Lower leg skin (tissue), 4 donors: ENCODE results near the gene WWOX. TPM values are rescaled to one million over a fixed set of nuclear protein-coding genes. Genes with fewer than 3 reads are reported as not detected.

ENCODE experiments used
- DNase-seq, 2 donors: peaks; one replicate each; pipeline ENCODE4 v3.0.0-alpha.2; 2019; ENCODE audit warnings: low spot score in 2 of 2
- H3K4me3 ChIP-seq: fragments of 200-600 bp; sonication (generic); 2 replicates; pipeline ENCODE4 v1.5.1; 2017; ENCODE audit warnings: mild to moderate bottlenecking, low read depth; ENCODE audit not compliant: poor library complexity, severe bottlenecking
- POLR2A ChIP-seq, 2 donors: fragments of 450-650 bp; IDR thresholded peaks; one replicate each; pipeline ENCODE4 v1.6.1; 2016 to 2017; ENCODE audit warnings: antibody characterized with exemption in 2 of 2, mild to moderate bottlenecking in 1 of 2, moderate library complexity in 1 of 2
- WGBS, 2 donors: methylation state at CpG; one replicate each; pipeline ENCODE4 v1.1.5; 2018; 5-methylcytosine and 5-hydroxymethylcytosine counted together
- intact Hi-C: fragments of 100-400 bp; cut with DNase I; formaldehyde crosslinking; loops from one replicate; pipeline ENCODE4 v1.15.0; 2023; ENCODE audit warnings: low total_unique reads
- total RNA-seq, 4 donors: library from RNA; depleted of rRNA; stranded (reverse); fragments of >200 nt; gene quantifications; one replicate each; pipeline ENCODE4 v1.1.0, GENCODE V29; 2016
- TF ChIP-seq, protein P1 (sequence below), 3 donors: fragments of 450-650 bp; IDR thresholded peaks; one replicate each; pipeline ENCODE4 v1.5.1; 2016; ENCODE audit warnings: antibody characterized with exemption in 3 of 3, mild to moderate bottlenecking in 3 of 3, moderate library complexity in 2 of 3

Gene WWOX
- total RNA-seq, 4 donors from 2014 or later = 21.0 to 82.7 (median 36.1) TPM

DNA sequence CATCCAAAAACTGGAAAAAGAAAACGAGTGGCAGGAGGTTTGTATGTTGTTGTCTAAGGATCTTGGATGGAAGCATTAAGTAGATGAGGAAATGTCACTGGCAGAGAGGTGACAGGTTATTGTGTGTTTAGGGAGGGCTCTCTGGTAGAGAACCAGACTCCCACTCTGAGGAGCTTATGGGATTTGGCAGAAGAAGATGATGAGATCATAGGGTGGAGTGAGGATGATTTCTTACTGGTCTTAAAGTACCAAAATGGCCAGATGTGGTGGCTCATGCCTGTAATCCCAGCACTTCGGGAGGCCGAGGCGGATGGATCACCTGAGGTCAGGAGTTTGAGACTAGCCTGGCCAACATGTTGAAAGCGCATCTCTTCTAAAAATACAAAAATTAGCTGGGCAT, 9.0 kb downstream of the WWOX start:
- DNase-seq = no peak
- WGBS, 2 donors = 78 to 82% methylated on average over 5 of the region's 5 CpGs
- intact Hi-C loops = no loop called here
- H3K4me3 ChIP-seq = no peak overlapping the region
- no peak for TF ChIP-seq POLR2A (IDR thresholded peaks at IDR 0.05)
- TF ChIP-seq, protein P1, sequence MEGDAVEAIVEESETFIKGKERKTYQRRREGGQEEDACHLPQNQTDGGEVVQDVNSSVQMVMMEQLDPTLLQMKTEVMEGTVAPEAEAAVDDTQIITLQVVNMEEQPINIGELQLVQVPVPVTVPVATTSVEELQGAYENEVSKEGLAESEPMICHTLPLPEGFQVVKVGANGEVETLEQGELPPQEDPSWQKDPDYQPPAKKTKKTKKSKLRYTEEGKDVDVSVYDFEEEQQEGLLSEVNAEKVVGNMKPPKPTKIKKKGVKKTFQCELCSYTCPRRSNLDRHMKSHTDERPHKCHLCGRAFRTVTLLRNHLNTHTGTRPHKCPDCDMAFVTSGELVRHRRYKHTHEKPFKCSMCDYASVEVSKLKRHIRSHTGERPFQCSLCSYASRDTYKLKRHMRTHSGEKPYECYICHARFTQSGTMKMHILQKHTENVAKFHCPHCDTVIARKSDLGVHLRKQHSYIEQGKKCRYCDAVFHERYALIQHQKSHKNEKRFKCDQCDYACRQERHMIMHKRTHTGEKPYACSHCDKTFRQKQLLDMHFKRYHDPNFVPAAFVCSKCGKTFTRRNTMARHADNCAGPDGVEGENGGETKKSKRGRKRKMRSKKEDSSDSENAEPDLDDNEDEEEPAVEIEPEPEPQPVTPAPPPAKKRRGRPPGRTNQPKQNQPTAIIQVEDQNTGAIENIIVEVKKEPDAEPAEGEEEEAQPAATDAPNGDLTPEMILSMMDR (IDR thresholded peaks at IDR 0.05) = no peak

DNA sequence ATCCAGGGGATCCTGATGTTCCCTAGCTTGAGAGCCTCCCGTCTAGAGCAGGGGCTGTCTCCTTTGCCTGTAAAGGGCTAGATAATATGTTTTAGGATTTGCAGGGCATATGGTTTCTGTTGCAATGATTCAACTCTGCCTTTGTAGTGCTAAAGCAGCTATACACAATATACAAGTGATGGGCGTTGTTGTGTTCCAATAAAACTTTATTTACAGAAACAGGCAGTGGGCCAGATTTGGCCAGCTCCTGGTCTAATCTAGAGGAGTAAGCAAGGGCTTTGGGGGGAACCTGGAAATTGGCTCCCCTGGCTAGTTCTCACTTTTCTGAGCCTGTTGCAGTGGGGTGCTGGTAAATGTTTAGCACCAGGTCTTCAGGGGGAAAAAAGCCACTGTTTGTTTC, 13.8 kb downstream of the WWOX start:
- no peak for TF ChIP-seq POLR2A (IDR thresholded peaks at IDR 0.05)
- TF ChIP-seq, protein P1 (IDR thresholded peaks at IDR 0.05) = no peak
- no peak for DNase-seq
- 95 to 97% methylated on average over 2 of the region's 2 CpGs for WGBS, 2 donors
- intact Hi-C loops = no loop called here
- no peak overlapping the region for H3K4me3 ChIP-seq

DNA sequence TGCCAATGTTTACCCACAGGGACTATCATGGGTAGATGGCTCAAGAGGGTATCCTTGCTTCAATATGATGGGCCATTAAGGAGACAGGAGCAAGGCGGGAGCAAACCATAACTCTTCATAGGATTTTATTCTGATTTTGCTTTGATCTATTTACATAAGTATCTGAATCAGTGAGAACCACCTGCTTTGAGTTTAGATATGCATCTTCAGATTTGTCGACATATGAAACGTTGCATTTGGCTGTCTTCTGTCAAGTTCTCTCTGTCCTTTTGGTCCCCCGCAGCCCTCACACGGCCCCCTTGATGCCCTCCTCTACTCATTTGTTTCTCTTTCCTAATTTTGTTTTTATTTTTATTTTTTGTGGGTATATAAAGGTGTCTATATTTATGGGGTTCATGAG, 16.2 kb downstream of the WWOX start:
- no peak overlapping the region for H3K4me3 ChIP-seq
- 91 to 95% methylated on average over 5 of the region's 5 CpGs for WGBS, 2 donors
- DNase-seq = no peak
- intact Hi-C loops = no loop called here
- TF ChIP-seq, protein P1 (IDR thresholded peaks at IDR 0.05) = no peak
- TF ChIP-seq POLR2A (IDR thresholded peaks at IDR 0.05) = no peak

DNA sequence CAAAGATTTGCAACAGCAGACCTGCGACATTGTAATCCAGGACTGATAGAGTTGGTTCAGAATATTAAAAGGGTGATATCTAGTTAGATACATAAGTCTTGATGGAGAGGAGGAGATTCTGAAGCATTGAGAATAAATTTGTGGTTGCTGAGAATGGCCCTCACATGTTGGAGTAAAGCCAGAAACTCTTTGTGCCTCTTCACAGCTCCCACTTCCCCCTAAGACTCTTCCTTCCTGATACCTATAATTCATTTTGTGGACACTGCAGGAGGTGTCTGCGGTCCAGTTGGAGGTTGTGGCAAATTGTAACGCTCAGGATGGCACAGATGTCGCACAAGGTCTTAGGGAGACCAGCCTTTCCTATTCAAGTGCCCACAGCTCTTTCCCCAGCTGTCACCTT, 17.5 kb downstream of the WWOX start:
- no peak for TF ChIP-seq POLR2A (IDR thresholded peaks at IDR 0.05)
- TF ChIP-seq, protein P1 (IDR thresholded peaks at IDR 0.05) = no peak
- DNase-seq = no peak
- H3K4me3 ChIP-seq = no peak overlapping the region
- intact Hi-C loops = no loop called here
- WGBS, 2 donors = 76 to 81% methylated on average over 4 of the region's 4 CpGs

DNA sequence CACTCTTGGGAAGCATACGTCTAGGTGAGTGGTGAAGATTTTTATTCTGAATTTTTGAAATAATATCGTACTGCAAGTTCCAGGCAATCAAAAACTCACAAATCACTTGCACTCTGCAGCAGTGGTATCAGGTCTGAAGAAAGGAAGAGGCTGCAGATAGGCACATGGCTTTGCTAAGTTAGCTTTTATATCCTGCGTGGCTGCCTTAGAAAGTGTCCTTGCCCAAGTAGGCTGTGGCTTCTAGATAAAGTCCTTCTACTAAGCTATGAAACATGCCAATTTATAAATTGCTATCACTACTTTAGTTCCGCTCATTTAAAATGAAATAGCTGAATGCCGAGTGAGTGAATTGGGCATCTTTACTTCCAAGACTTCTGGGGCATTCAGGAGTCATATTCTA, 17.9 kb downstream of the WWOX start:
- H3K4me3 ChIP-seq = no peak overlapping the region
- intact Hi-C loops = no loop called here
- TF ChIP-seq, protein P1 (IDR thresholded peaks at IDR 0.05) = no peak
- TF ChIP-seq POLR2A (IDR thresholded peaks at IDR 0.05) = no peak
- DNase-seq = no peak
- WGBS, 2 donors = 90 to 92% methylated on average over 5 of the region's 5 CpGs

DNA sequence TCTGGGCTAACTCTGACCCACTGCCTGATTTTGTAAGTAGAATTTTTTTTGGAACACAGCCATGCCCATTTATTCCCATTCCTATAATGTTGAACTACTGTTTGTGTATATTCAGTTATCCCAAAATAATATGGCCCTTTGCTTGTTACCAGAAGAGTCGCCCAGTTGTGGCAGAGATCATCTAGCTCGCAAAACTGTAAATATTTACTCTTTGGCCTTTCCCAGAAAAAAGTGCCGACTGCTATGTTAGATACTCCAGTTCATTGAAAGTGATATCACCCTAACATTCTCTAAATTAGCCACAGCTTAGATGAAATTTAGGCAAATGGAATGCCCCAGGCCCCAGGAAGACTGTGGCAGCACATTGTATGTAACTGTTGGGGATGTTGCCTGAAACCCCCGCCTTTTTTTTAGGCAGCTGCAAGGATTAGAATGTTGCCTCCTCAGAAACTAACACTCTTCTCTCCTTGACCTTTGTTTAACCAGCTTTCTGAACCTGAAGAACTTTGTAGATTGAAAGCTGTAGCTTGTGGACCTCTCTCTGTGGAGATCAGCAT, 19.1 kb downstream of the WWOX start:
- TF ChIP-seq, protein P1 (IDR thresholded peaks at IDR 0.05) = no peak
- no peak for TF ChIP-seq POLR2A (IDR thresholded peaks at IDR 0.05)
- intact Hi-C loops = no loop called here

More for the DNA sequence above, 19.1 kb downstream of the WWOX start:
- H3K4me3 ChIP-seq = no peak overlapping the region
- 59 to 85% methylated on average over 4 of the region's 4 CpGs for WGBS, 2 donors
- no peak for DNase-seq
